IMR-90 (cell line): ENCODE measurements around the gene KDM1A. TPM values are rescaled to one million over a fixed set of nuclear protein-coding genes. Genes with fewer than 3 reads are reported as not detected.

ENCODE experiments used
- ATAC-seq: fragments of 200-7000 bp; cut with Tn5 transposase; 2 replicates; pipeline ENCODE4 v1.9.1; 2020; ENCODE audit warnings: low read depth, mild to moderate bottlenecking, moderate library complexity
- BruUV-seq: library from RNA; stranded (reverse); fragments of 400-500 nt; replicated peaks from 2 replicates; lab custom pipeline; 2021; lab: Mats Ljungman, UMichigan
- CTCF ChIA-PET: fragments of 300-600 bp; formaldehyde crosslinking; extraction: SDS; loops from one replicate; lab custom pipeline; 2021; ENCODE audit warnings: antibody characterized with exemption; lab: Yijun Ruan, JAX
- POLR2A ChIA-PET: fragments of 300-600 bp; sonication (Branson Sonifier 250); formaldehyde crosslinking; loops from one replicate; lab custom pipeline; 2022; ENCODE audit warnings: antibody characterized with exemption; ENCODE audit not compliant: unreplicated experiment; lab: Charles Lee
- DNase-seq: peaks from one replicate; pipeline ENCODE4 v3.0.0; 2013
- H2AFZ ChIP-seq: replicated peaks from 2 replicates; pipeline ENCODE3; 2013; ENCODE audit warnings: low read length, mild to moderate bottlenecking; ENCODE audit not compliant: poor library complexity
- H2AK5ac ChIP-seq: 2 replicates; pipeline ENCODE4 v1.6.1; 2013; ENCODE audit warnings: low read depth, low read length, inconsistent platforms
- H2AK9ac ChIP-seq: replicated peaks from 2 replicates; pipeline ENCODE3; 2013; ENCODE audit warnings: mild to moderate bottlenecking, low read depth, low read length, moderate library complexity; ENCODE audit not compliant: poor library complexity
- H2BK120ac ChIP-seq: 2 replicates; pipeline ENCODE4 v1.6.1; 2013; ENCODE audit warnings: low read depth, low read length, inconsistent platforms
- H2BK15ac ChIP-seq: 3 replicates; pipeline ENCODE4 v1.6.1; 2013; ENCODE audit warnings: low read depth, low read length, inconsistent platforms
- H2BK20ac ChIP-seq: 2 replicates; pipeline ENCODE4 v1.6.1; 2013; ENCODE audit warnings: low read depth, mild to moderate bottlenecking, inconsistent platforms, low read length, moderate library complexity
- H2BK5ac ChIP-seq: 2 replicates; pipeline ENCODE4 v1.6.1; 2013; ENCODE audit warnings: mild to moderate bottlenecking, low read depth, low read length, inconsistent platforms; ENCODE audit not compliant: poor library complexity, severe bottlenecking
- H3K14ac ChIP-seq: replicated peaks from 2 replicates; pipeline ENCODE4 v1.6.1; 2013; ENCODE audit warnings: low read depth, low read length, inconsistent platforms
- H3K18ac ChIP-seq: 2 replicates; pipeline ENCODE4 v1.6.1; 2013; ENCODE audit warnings: low read depth, low read length, control low read depth
- H3K23ac ChIP-seq: 2 replicates; pipeline ENCODE4 v1.6.1; 2013; ENCODE audit warnings: low read depth, low read length, inconsistent platforms
- H3K27ac ChIP-seq: 2 replicates; pipeline ENCODE4 v1.5.1; 2013; ENCODE audit warnings: mild to moderate bottlenecking, control low read depth, low read length; ENCODE audit not compliant: insufficient read depth
- H3K27me3 ChIP-seq: 2 replicates; pipeline ENCODE4 v1.6.1; 2013; ENCODE audit warnings: low read length; ENCODE audit not compliant: control insufficient read depth, insufficient read depth
- H3K36me3 ChIP-seq: 2 replicates; pipeline ENCODE4 v1.6.1; 2013; ENCODE audit warnings: low read length, mixed read lengths; ENCODE audit not compliant: control insufficient read depth, insufficient read depth
- H3K4ac ChIP-seq: 2 replicates; pipeline ENCODE4 v1.6.1; 2013; ENCODE audit warnings: low read depth, low read length, inconsistent platforms
- H3K4me1 ChIP-seq: 2 replicates; pipeline ENCODE4 v1.6.1; 2013; ENCODE audit warnings: low read length, mixed read lengths; ENCODE audit not compliant: control insufficient read depth, insufficient read depth
- H3K4me2 ChIP-seq: 2 replicates; pipeline ENCODE4 v1.6.1; 2013; ENCODE audit warnings: low read depth, mild to moderate bottlenecking, control low read depth, low read length, moderate library complexity
- H3K4me3 ChIP-seq: 2 replicates; pipeline ENCODE4 v1.5.1; 2013; ENCODE audit warnings: low read depth, mild to moderate bottlenecking, control low read depth, low read length, moderate library complexity; ENCODE audit not compliant: insufficient read depth
- H3K56ac ChIP-seq: 2 replicates; pipeline ENCODE4 v1.6.1; 2013; ENCODE audit warnings: low read length, inconsistent platforms; ENCODE audit not compliant: insufficient read depth; ENCODE audit errors: extremely low read depth
- H3K79me1 ChIP-seq, 2 experiments: 2 replicates each; pipeline ENCODE4 v1.6.1; 2013; ENCODE audit warnings: low read length in 2 of 2, inconsistent platforms in 1 of 2, low read depth in 1 of 2
- H3K9ac ChIP-seq: 2 replicates; pipeline ENCODE4 v1.6.1; 2013; ENCODE audit warnings: low read depth, low read length, control low read depth
- H3K9me1 ChIP-seq: 2 replicates; pipeline ENCODE4 v1.6.1; 2013; ENCODE audit warnings: low read length, inconsistent platforms; ENCODE audit not compliant: insufficient read depth
- H3K9me3 ChIP-seq: 2 replicates; pipeline ENCODE4 v1.6.1; 2013; ENCODE audit warnings: low read length; ENCODE audit not compliant: control insufficient read depth, insufficient read depth
- H4K20me1 ChIP-seq: 2 replicates; pipeline ENCODE4 v1.6.1; 2013; ENCODE audit warnings: low read length, inconsistent platforms; ENCODE audit not compliant: insufficient read depth
- H4K5ac ChIP-seq: 2 replicates; pipeline ENCODE4 v1.6.1; 2013; ENCODE audit warnings: mild to moderate bottlenecking, low read depth, low read length, control low read depth
- H4K8ac ChIP-seq, 2 experiments: 2 replicates each; pipeline ENCODE4 v1.6.1; 2013; ENCODE audit warnings: low read depth in 2 of 2, low read length in 2 of 2, control low read depth in 1 of 2, inconsistent platforms in 1 of 2
- H4K91ac ChIP-seq: 2 replicates; pipeline ENCODE4 v1.6.1; 2013; ENCODE audit warnings: low read depth, low read length, inconsistent platforms; ENCODE audit not compliant: insufficient read depth
- RAD21 ChIP-seq: IDR thresholded peaks from 2 replicates; pipeline ENCODE4 v1.6.1; 2012; ENCODE audit warnings: low read length, improper control_type of control experiment
- WGBS, 2 experiments: methylation state at CpG; one replicate each; pipeline versions ENCODE4 v1.1.5 to v1.1.7; 2013; ENCODE audit warnings: missing lambda C conversion rate in 2 of 2; ENCODE audit not compliant: insufficient read length in 1 of 2; ENCODE audit errors: extremely low coverage in 2 of 2; 5-methylcytosine and 5-hydroxymethylcytosine counted together
- dilution Hi-C: fragments of 300-500 bp; cut with HindIII; formaldehyde crosslinking; loops from one replicate; pipeline ENCODE4 v1.14.3; 2018; ENCODE audit warnings: low sequenced_read_pairs; ENCODE audit not compliant: unreplicated experiment
- in situ Hi-C: fragments of 300-500 bp; cut with MboI; formaldehyde crosslinking; loops from 3 replicates; pipeline ENCODE4 v1.14.3; 2019; ENCODE audit warnings: low sequenced_read_pairs, inconsistent platforms, mixed read lengths
- intact Hi-C: fragments of 100-400 bp; cut with micrococcal nuclease; formaldehyde crosslinking; loops from 2 replicates; pipeline ENCODE4 v1.10.0; 2022
- polyA plus RNA-seq, 3 experiments: library from polyadenylated mRNA; depleted of rRNA; stranded (reverse); fragments of >200 nt; gene quantifications; 2 replicates each; pipeline ENCODE4 v1.2.3, GENCODE V29; 2012; ENCODE audit warnings: low replicate concordance in 1 of 3
- total RNA-seq: library from RNA; depleted of rRNA; stranded (reverse); fragments of >200 nt; gene quantifications from 2 replicates; pipeline ENCODE4 v1.2.3, GENCODE V29; 2012
- TF ChIP-seq, protein P1 (sequence below): fragments of 150-350 bp; IDR thresholded peaks from 2 replicates; pipeline ENCODE4 v1.6.1; 2017; ENCODE audit warnings: mild to moderate bottlenecking, antibody characterized with exemption, low read length, low read depth

Gene KDM1A
- total and polyA plus RNA-seq, 2 of the 4 experiments (the other 2 are of a cell fraction) = 58.7 to 104 TPM

DNA sequence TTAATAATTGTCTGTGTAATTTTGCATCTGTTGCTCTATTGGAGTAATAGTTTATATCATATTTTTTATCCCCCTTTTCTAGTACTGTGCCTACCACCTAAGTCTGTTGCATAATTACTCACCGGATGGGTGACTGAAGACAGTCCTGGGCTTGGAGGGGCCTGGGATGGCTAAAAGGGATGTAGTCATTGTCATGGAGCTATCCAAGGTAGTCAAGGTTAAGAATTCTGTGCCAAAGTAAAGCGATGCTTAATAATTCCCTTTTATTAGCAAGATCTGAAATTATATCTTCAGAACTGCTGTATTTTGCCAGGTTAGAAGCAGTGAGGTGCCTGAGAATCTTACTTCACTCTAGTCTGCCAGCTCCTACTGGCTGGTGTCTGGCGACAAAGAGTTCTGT lies 61.6 kb downstream of the KDM1A start:
- H2AFZ ChIP-seq = no peak overlapping the region
- dilution Hi-C loops (no loop called here), intact Hi-C loops (no loop called here), in situ Hi-C loops (loop anchor here (5.0 kb wide), 1 partner anchor 196 kb away; no protein-coding TSS in a partner anchor)
- no TSS peak for BruUV-seq
- H3K36me3 ChIP-seq = peaks cover 60% of the 10 kb centered on the region
- H3K79me1 ChIP-seq = peaks cover 20 to 66% of the 10 kb centered on the region in 2 experiments
- no peak overlapping the region for H3K23ac ChIP-seq
- no peak overlapping the region for H3K4ac ChIP-seq
- ChIA-PET POLR2A (interaction anchor here (0.5 kb wide), 1 partner anchor 574 kb away, joined by 5 read pairs; no protein-coding TSS in a partner anchor), CTCF (interaction anchor here (0.6 kb wide), 1 partner anchor 9 kb away, joined by 5 read pairs; no protein-coding TSS in a partner anchor)
- no peak overlapping the region for H4K8ac ChIP-seq
- H2AK9ac ChIP-seq = no peak overlapping the region
- no peak overlapping the region for H2BK120ac ChIP-seq
- H3K18ac ChIP-seq = no peak overlapping the region
- H2AK5ac ChIP-seq = no peak overlapping the region
- no peaks in the 10 kb centered on the region for H3K9me3 ChIP-seq
- DNase-seq (no peak), ATAC-seq (no peak)
- H3K14ac ChIP-seq = no peak overlapping the region
- no peak overlapping the region for H3K56ac ChIP-seq
- no CpG with 5 or more reads among the region's 3 CpGs for WGBS, 2 experiments
- H4K5ac ChIP-seq = no peak overlapping the region
- TF ChIP-seq, protein P1, sequence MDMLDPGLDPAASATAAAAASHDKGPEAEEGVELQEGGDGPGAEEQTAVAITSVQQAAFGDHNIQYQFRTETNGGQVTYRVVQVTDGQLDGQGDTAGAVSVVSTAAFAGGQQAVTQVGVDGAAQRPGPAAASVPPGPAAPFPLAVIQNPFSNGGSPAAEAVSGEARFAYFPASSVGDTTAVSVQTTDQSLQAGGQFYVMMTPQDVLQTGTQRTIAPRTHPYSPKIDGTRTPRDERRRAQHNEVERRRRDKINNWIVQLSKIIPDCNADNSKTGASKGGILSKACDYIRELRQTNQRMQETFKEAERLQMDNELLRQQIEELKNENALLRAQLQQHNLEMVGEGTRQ = no peak
- TF ChIP-seq RAD21 = no peak
- no peak overlapping the region for H3K27ac ChIP-seq
- H4K91ac ChIP-seq = no peak overlapping the region
- no peak overlapping the region for H3K4me2 ChIP-seq
- peaks cover 10% of the 10 kb centered on the region for H3K9me1 ChIP-seq
- no peak overlapping the region for H3K9ac ChIP-seq
- H3K4me1 ChIP-seq = peaks cover 2% of the 10 kb centered on the region
- no peak overlapping the region for H2BK5ac ChIP-seq
- H3K27me3 ChIP-seq = no peaks in the 10 kb centered on the region
- peaks cover 23% of the 10 kb centered on the region; the same call in 1 of the 2 replicates for H4K20me1 ChIP-seq
- no peak overlapping the region for H3K4me3 ChIP-seq
- H2BK15ac ChIP-seq = no peak overlapping the region
- no peak overlapping the region for H2BK20ac ChIP-seq
